ENCODE measurements around the gene PHAX. TPM values are rescaled to one million over a fixed set of nuclear protein-coding genes. Genes with fewer than 3 reads are reported as not detected.

The PHAX gene
- total RNA-seq, 1 donor from 2014 or later, result 25.1 TPM

DNA sequence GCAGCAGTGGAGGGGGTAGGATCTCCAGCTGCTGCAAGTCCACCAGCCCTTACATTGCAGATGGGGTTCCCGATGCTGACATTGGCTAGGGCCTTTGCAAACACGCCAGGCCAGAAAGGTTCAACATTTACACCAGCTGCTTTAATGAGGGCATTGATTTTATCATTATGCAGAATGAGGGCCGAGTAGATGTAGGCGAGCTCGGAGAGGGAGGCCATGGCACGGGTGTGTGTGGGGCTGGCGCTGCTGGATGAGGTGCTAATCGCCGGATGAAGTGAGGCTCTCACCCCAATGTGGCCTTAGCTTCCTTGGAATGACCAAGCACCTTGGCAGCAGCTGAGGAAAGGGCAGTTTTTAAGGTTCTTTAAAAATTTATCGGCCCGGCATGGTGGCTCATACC is 27.4 kb downstream of the PHAX start:
- Histone ChIP-seq H3K27me3 (ENCODE audit: low read depth) (no peaks in the 10 kb centered on the region), H3K27ac (no peak overlapping the region), H3K36me3 (peaks cover 33% of the 10 kb centered on the region), H3K4me3 (no peak overlapping the region), H3K4me1 (no peaks in the 10 kb centered on the region), H3K9me3 (no peaks in the 10 kb centered on the region)
- intact Hi-C loops (cut with DNase I), result no loop called here
- DNase-seq (no peak), ATAC-seq (no peak)
- TF ChIP-seq, protein P1, sequence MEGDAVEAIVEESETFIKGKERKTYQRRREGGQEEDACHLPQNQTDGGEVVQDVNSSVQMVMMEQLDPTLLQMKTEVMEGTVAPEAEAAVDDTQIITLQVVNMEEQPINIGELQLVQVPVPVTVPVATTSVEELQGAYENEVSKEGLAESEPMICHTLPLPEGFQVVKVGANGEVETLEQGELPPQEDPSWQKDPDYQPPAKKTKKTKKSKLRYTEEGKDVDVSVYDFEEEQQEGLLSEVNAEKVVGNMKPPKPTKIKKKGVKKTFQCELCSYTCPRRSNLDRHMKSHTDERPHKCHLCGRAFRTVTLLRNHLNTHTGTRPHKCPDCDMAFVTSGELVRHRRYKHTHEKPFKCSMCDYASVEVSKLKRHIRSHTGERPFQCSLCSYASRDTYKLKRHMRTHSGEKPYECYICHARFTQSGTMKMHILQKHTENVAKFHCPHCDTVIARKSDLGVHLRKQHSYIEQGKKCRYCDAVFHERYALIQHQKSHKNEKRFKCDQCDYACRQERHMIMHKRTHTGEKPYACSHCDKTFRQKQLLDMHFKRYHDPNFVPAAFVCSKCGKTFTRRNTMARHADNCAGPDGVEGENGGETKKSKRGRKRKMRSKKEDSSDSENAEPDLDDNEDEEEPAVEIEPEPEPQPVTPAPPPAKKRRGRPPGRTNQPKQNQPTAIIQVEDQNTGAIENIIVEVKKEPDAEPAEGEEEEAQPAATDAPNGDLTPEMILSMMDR (IDR thresholded peaks at IDR 0.05), result no peak

DNA sequence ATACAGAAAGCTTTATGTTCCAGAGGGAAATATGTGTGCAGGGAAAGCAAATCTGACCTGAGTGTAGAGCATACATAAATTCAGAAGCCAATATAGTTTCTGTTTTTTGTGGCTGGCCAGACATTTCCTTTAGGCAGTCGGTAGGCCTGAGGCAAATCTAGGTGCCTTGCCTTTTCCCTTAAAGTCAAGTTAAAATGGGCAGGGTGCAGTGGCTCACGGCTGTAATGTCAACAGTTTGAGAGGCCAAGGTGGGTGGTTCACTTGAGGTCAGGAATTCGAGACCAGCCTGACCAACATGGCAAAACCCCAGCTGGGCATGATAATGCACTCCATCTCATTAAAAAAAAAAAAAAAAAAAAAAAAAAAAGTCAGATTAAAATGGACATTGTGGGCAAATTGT is 31.2 kb downstream of the PHAX start:
- Histone ChIP-seq H3K4me3 (no peak overlapping the region), H3K27ac (no peak overlapping the region), H3K36me3 (peaks cover 3% of the 10 kb centered on the region), H3K27me3 (ENCODE audit: low read depth) (no peaks in the 10 kb centered on the region), H3K9me3 (no peaks in the 10 kb centered on the region), H3K4me1 (no peaks in the 10 kb centered on the region)
- DNase-seq (no peak), ATAC-seq (no peak)
- TF ChIP-seq, protein P1 (IDR thresholded peaks at IDR 0.05), result no peak
- intact Hi-C loops (cut with DNase I), result no loop called here

DNA sequence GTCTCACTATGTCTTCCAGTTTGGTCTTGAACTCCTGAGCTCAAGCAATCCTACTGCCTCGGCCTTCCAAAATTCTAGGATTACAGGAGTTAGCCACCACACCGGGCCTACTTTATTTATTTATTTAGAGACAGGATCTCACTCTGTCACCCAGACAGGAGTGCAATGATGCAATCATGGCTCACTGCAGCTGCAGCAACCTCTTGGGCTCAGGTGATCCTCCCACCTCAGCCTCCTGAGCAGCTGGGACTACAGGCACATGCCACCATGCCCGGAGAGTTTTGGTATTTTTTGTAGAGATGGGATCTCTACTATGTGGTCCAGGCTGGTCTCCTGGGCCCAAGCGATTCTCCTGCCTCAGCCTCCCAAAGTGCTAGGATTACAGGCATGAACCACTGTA is 32.8 kb downstream of the PHAX start:
- TF ChIP-seq, protein P1 (IDR thresholded peaks at IDR 0.05), result no peak

DNA sequence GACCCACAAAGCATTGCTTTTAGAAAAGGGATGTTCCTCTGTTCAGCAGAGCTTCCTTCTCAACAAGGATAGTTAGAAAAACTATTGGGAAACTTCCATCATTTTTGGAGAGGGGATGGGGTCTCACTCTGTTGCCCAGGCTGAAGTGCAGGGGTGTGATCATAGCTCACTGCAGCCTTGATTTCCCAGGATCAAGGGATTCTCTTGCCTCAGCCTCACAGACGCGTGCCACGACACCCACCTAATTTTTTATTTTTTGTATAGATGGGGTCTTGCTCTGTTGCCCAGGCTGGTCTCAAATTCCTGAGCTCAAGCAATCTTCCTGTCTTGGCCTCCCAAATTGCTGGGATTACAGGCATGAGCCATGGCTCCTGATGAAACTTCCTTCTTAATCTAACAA is 34.8 kb downstream of the PHAX start:
- intact Hi-C loops (cut with DNase I), result no loop called here
- TF ChIP-seq, protein P1 (IDR thresholded peaks at IDR 0.05), result no peak
- Histone ChIP-seq H3K27ac (no peak overlapping the region), H3K4me1 (no peaks in the 10 kb centered on the region), H3K4me3 (no peak overlapping the region), H3K27me3 (ENCODE audit: low read depth) (no peaks in the 10 kb centered on the region), H3K36me3 (no peaks in the 10 kb centered on the region), H3K9me3 (no peaks in the 10 kb centered on the region)
- no peak for ATAC-seq
- DNase-seq, result no peak

More for the DNA sequence above, 32.8 kb downstream of the PHAX start:
- intact Hi-C loops (cut with DNase I), result no loop called here
- Histone ChIP-seq H3K4me3 (no peak overlapping the region), H3K9me3 (no peaks in the 10 kb centered on the region), H3K27me3 (ENCODE audit: low read depth) (no peaks in the 10 kb centered on the region), H3K27ac (no peak overlapping the region), H3K36me3 (no peaks in the 10 kb centered on the region), H3K4me1 (no peaks in the 10 kb centered on the region)
- ATAC-seq, result no peak
- no peak for DNase-seq

DNA sequence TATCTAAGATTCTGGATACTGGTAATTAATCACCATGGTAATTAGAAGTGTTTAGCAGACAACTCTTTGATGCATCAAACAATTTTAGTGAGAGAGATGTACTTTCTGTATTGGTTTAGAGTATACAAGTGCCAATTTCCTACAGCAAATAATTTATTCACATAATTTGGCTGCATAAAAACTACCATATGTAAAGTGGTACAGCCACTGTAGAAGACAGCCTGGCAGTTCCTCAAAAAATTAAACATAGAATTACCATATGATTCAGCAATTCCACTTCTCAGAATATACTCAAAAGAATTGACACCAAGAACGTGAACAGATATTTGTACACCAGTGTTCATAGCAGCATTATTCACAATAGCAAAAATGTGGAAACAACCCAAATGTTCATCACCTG is 36.2 kb downstream of the PHAX start:
- DNase-seq (no peak), ATAC-seq (no peak)
- intact Hi-C loops (cut with DNase I), result no loop called here
- Histone ChIP-seq H3K27me3 (ENCODE audit: low read depth) (no peaks in the 10 kb centered on the region), H3K4me1 (no peaks in the 10 kb centered on the region), H3K36me3 (no peaks in the 10 kb centered on the region), H3K9me3 (no peaks in the 10 kb centered on the region), H3K4me3 (no peak overlapping the region), H3K27ac (no peak overlapping the region)
- TF ChIP-seq, protein P1 (IDR thresholded peaks at IDR 0.05), result no peak

DNA sequence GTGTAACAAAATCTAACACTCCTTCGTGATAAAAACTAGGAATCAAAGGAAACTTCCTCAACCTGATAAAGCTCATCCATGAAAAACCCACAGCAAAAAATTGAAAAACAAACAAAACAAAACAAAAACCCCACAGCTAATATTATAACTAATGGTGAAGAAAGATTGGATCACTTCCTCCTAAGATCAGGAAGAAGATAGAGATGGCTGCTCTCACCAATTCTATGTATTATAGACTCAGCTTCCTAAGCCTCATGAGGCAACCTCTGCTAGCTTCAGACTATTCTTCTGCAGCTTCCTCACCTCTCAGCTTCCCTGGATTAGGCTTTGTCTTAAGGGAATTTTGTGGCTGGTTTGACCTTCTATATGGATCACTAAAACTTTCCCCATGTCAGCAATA is 40.1 kb downstream of the PHAX start:
- TF ChIP-seq, protein P1 (IDR thresholded peaks at IDR 0.05), result no peak
- Histone ChIP-seq H3K36me3 (no peaks in the 10 kb centered on the region), H3K4me1 (no peaks in the 10 kb centered on the region), H3K9me3 (peaks cover 10% of the 10 kb centered on the region), H3K27me3 (ENCODE audit: low read depth) (no peaks in the 10 kb centered on the region), H3K4me3 (no peak overlapping the region), H3K27ac (no peak overlapping the region)
- DNase-seq (no peak), ATAC-seq (no peak)
- intact Hi-C loops (cut with DNase I), result no loop called here

Data from lower lobe of right lung (tissue), 2 donors.